Astrocyte (in vitro differentiated cells and primary cell): Measurements from ENCODE around the gene C17orf50. TPM values are rescaled to one million over a fixed set of nuclear protein-coding genes. Genes with fewer than 3 reads are reported as not detected.
A peak's percentile ranks its signal among the peaks of the same experiment; 100 is the strongest.

ENCODE experiments used
- DNase-seq: peaks from one replicate; pipeline ENCODE4 v3.0.0-alpha.2; 2010; ENCODE audit warnings: low read depth
- FAIRE-seq: peaks from 2 replicates; lab custom pipeline; 2011; peaks lifted over from hg19 to GRCh38; lab: Jason Lieb, UNC
- H2AFZ ChIP-seq: 2 replicates; pipeline ENCODE4 v1.6.0; 2012; ENCODE audit warnings: low read depth, low read length, inconsistent platforms
- H3K27ac ChIP-seq: 2 replicates; pipeline ENCODE4 v1.5.1; 2011; ENCODE audit warnings: low read depth, low read length, inconsistent platforms
- H3K27me3 ChIP-seq: 2 replicates; pipeline ENCODE4 v1.6.0; 2011; ENCODE audit warnings: low read length, inconsistent platforms; ENCODE audit not compliant: insufficient read depth
- H3K36me3 ChIP-seq: 2 replicates; pipeline ENCODE4 v1.5.1; 2011; ENCODE audit warnings: low read length, inconsistent platforms; ENCODE audit not compliant: insufficient read depth
- H3K4me1 ChIP-seq: 2 replicates; pipeline ENCODE4 v1.5.1; 2011; ENCODE audit warnings: low read length, inconsistent platforms; ENCODE audit not compliant: insufficient read depth
- H3K4me2 ChIP-seq: 2 replicates; pipeline ENCODE4 v1.6.0; 2012; ENCODE audit warnings: low read length, inconsistent platforms
- H3K4me3 ChIP-seq: 2 replicates; pipeline ENCODE4 v1.5.1; 2011; ENCODE audit warnings: low read depth, mild to moderate bottlenecking, low read length, inconsistent platforms; ENCODE audit not compliant: insufficient read depth
- H3K79me2 ChIP-seq: 2 replicates; pipeline ENCODE4 v1.6.0; 2012; ENCODE audit warnings: mild to moderate bottlenecking, low read length, inconsistent platforms; ENCODE audit not compliant: insufficient read depth
- H3K9ac ChIP-seq: 2 replicates; pipeline ENCODE4 v1.6.0; 2012; ENCODE audit warnings: mild to moderate bottlenecking, low read length, inconsistent platforms
- H3K9me3 ChIP-seq: 2 replicates; pipeline ENCODE4 v1.5.1; 2012; ENCODE audit warnings: low read depth, mild to moderate bottlenecking, low read length, inconsistent platforms; ENCODE audit not compliant: insufficient read depth
- H4K20me1 ChIP-seq: 2 replicates; pipeline ENCODE4 v1.6.0; 2012; ENCODE audit warnings: low read length, inconsistent platforms; ENCODE audit not compliant: insufficient read depth
- H3K27ac Mint-ChIP-seq: one replicate; pipeline ENCODE4 v1.8.0; 2021; ENCODE audit warnings: mild to moderate bottlenecking, mixed read lengths; ENCODE audit not compliant: unreplicated experiment
- H3K27me3 Mint-ChIP-seq: one replicate; pipeline ENCODE4 v1.8.0; 2021; ENCODE audit warnings: low read depth, mixed read lengths; ENCODE audit not compliant: unreplicated experiment
- H3K36me3 Mint-ChIP-seq: one replicate; pipeline ENCODE4 v1.8.0; 2021; ENCODE audit warnings: low read depth, mixed read lengths; ENCODE audit not compliant: unreplicated experiment
- H3K4me1 Mint-ChIP-seq: one replicate; pipeline ENCODE4 v1.8.0; 2021; ENCODE audit warnings: low read depth, mixed read lengths; ENCODE audit not compliant: unreplicated experiment
- H3K4me3 Mint-ChIP-seq: one replicate; pipeline ENCODE4 v1.8.0; 2021; ENCODE audit warnings: mild to moderate bottlenecking, moderate library complexity, mixed read lengths; ENCODE audit not compliant: unreplicated experiment
- H3K9me3 Mint-ChIP-seq: one replicate; pipeline ENCODE4 v1.8.0; 2021; ENCODE audit warnings: mild to moderate bottlenecking, mixed read lengths; ENCODE audit not compliant: unreplicated experiment
- CTCF ChIP-seq: IDR thresholded peaks from 2 replicates; pipeline ENCODE4 v1.5.1; 2011; ENCODE audit warnings: low read depth, mild to moderate bottlenecking, inconsistent platforms, low read length, moderate library complexity; ENCODE audit not compliant: insufficient read depth
- EZH2 ChIP-seq: IDR thresholded peaks from 2 replicates; pipeline ENCODE4 v1.6.1; 2012; ENCODE audit warnings: mild to moderate bottlenecking, low read length, inconsistent platforms; ENCODE audit not compliant: insufficient read depth
- total RNA-seq: library from RNA; stranded (reverse); gene quantifications from 2 replicates; pipeline ENCODE4 v1.2.1, GENCODE V29; 2021

Gene C17orf50
- total RNA-seq, 1 donor from 2014 or later = not detected

GRCh38 chr17:35812456-35812855 is 51.8 kb downstream of the C17orf50 start:
- peaks cover 25% of the 10 kb centered on the region for H3K4me1 Mint-ChIP-seq

More at GRCh38 chr17:35812456-35812855, 51.8 kb downstream of the C17orf50 start:
- Histone ChIP-seq H3K27me3 (no peaks in the 10 kb centered on the region), H3K79me2 (peaks cover 82% of the 10 kb centered on the region), H3K4me2 (no peak overlapping the region), H3K27ac (no peak overlapping the region), H4K20me1 (peaks cover 74% of the 10 kb centered on the region), H3K4me3 (no peak overlapping the region), H2AFZ (no peak overlapping the region), H3K9me3 (no peaks in the 10 kb centered on the region), H3K36me3 (peaks cover 3% of the 10 kb centered on the region), H3K4me1 (peaks cover 13% of the 10 kb centered on the region), H3K9ac (no peak overlapping the region)
- Mint-ChIP-seq H3K36me3 (peaks cover 2% of the 10 kb centered on the region), H3K4me3 (peak overlapping the region; percentile 12), H3K27me3 (no peaks in the 10 kb centered on the region), H3K9me3 (no peaks in the 10 kb centered on the region), H3K27ac (no peak overlapping the region)
- TF ChIP-seq EZH2 (no peak), CTCF (no peak)
- FAIRE-seq (no peak), DNase-seq (no peak)

Other genes starting within 250 kb of the C17orf50 start
- 0.14 TPM in 1 of 2 replicates, not detected in the other for gene SLFN12L, start 223.2 kb upstream of the C17orf50 start, total RNA-seq
- gene SLFN14, start 200.1 kb upstream of the C17orf50 start, total RNA-seq = not detected in 2 replicates
- gene PEX12, start 182.3 kb upstream of the C17orf50 start, total RNA-seq = 3.9 and 5.6 TPM in 2 replicates
- 288 and 313 TPM in 2 replicates for gene AP2B1, start 173.6 kb upstream of the C17orf50 start, total RNA-seq
- gene RASL10B, start 29.2 kb upstream of the C17orf50 start, total RNA-seq = 19.1 and 21.7 TPM in 2 replicates
- gene GAS2L2, start 7.6 kb upstream of the C17orf50 start, total RNA-seq = 0.07 TPM in 1 of 2 replicates, not detected in the other
- 1.2 and 2.6 TPM in 2 replicates for gene MMP28, start 34.8 kb downstream of the C17orf50 start, total RNA-seq
- gene TAF15, start 48.6 kb downstream of the C17orf50 start, total RNA-seq = 153 and 156 TPM in 2 replicates
- gene HEATR9, start 108.0 kb downstream of the C17orf50 start, total RNA-seq = not detected in 2 replicates
- 71.3 and 95.8 TPM in 2 replicates for gene CCL5, start 119.5 kb downstream of the C17orf50 start, total RNA-seq
- not detected in 2 replicates for gene RDM1, start 169.9 kb downstream of the C17orf50 start, total RNA-seq
- not detected in 2 replicates for gene LYZL6, start 182.8 kb downstream of the C17orf50 start, total RNA-seq
- gene CCL16, start 220.6 kb downstream of the C17orf50 start, total RNA-seq = not detected in 2 replicates
- not detected in 2 replicates for gene CCL14, start 225.8 kb downstream of the C17orf50 start, total RNA-seq
- not detected in 2 replicates for gene CCL15, start 240.7 kb downstream of the C17orf50 start, total RNA-seq